Amniotic epithelial cell (primary cell): ENCODE measurements around the gene FRMD5.
A peak's percentile ranks its signal among the peaks of the same experiment; 100 is the strongest.
"Not testable (repeated sequence)": the region's sequence is repeated elsewhere in the genome, so short reads cannot be mapped to it uniquely, and the experiment has no call there.

Experiments
- DNase-seq: peaks from one replicate; pipeline ENCODE4 v3.0.0-alpha.2; 2010; ENCODE audit warnings: low read depth

Gene FRMD5

GRCh38 chr15:43832485-43832884 is 362.6 kb downstream of the FRMD5 start:
- DNase-seq, result not testable (repeated sequence)

GRCh38 chr15:43831519-43832052 is 363.5 kb downstream of the FRMD5 start:
- DNase-seq, result not testable (repeated sequence)

- not testable (repeated sequence) for DNase-seq
Measured at GRCh38 chr15:43830691-43831275, 364.3 kb downstream of the FRMD5 start.

- not testable (repeated sequence) for DNase-seq
Measured at GRCh38 chr15:43829951-43830540, 365.0 kb downstream of the FRMD5 start.

- DNase-seq, result peak; percentile 8
Measured at GRCh38 chr15:43828061-43828657, 366.9 kb downstream of the FRMD5 start.

- DNase-seq, result peak; percentile 73
Measured at GRCh38 chr15:43826508-43827341, 368.3 kb downstream of the FRMD5 start, which contains the start of gene WDR76. Gene WDR76, plus strand, starts transcription at chr15:43827002. Its CDS starts 31 bp downstream, at chr15:43827033.

- no peak for DNase-seq
Measured at GRCh38 chr15:43826029-43826507, 369.0 kb downstream of the FRMD5 start.

- not testable (repeated sequence) for DNase-seq
Measured at GRCh38 chr15:43825305-43825704, 369.8 kb downstream of the FRMD5 start.

GRCh38 chr15:43824302-43825246 is 370.5 kb downstream of the FRMD5 start, which contains the start of gene MFAP1:
Gene MFAP1, minus strand, starts transcription at chr15:43824690. Its CDS starts 121 bp downstream, at chr15:43824569.
- DNase-seq, result peak; percentile 97

- no peak for DNase-seq
Measured at GRCh38 chr15:43821505-43821904, 373.6 kb downstream of the FRMD5 start.
